ENCODE results near the gene CFAP54.

CFAP54 gene

GRCh38 chr12:96770219-96771102, 281.1 kb downstream of the CFAP54 start:
- DNase-seq (ENCODE audit: low read depth) = no peak
- in situ Hi-C loops (cut with HindIII; ENCODE audit: low sequenced_read_pairs) = no loop called here
- TF ChIP-seq, protein P1, sequence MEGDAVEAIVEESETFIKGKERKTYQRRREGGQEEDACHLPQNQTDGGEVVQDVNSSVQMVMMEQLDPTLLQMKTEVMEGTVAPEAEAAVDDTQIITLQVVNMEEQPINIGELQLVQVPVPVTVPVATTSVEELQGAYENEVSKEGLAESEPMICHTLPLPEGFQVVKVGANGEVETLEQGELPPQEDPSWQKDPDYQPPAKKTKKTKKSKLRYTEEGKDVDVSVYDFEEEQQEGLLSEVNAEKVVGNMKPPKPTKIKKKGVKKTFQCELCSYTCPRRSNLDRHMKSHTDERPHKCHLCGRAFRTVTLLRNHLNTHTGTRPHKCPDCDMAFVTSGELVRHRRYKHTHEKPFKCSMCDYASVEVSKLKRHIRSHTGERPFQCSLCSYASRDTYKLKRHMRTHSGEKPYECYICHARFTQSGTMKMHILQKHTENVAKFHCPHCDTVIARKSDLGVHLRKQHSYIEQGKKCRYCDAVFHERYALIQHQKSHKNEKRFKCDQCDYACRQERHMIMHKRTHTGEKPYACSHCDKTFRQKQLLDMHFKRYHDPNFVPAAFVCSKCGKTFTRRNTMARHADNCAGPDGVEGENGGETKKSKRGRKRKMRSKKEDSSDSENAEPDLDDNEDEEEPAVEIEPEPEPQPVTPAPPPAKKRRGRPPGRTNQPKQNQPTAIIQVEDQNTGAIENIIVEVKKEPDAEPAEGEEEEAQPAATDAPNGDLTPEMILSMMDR (IDR thresholded peaks at IDR 0.05; ENCODE audit: low read depth, low read length, missing control alignments) = no peak
- no peak overlapping the region for H3K4me3 ChIP-seq (ENCODE audit: low read depth, low read length)

GRCh38 chr12:96773031-96773430, 283.7 kb downstream of the CFAP54 start:
- in situ Hi-C loops (cut with HindIII; ENCODE audit: low sequenced_read_pairs) = no loop called here
- no peak overlapping the region for H3K4me3 ChIP-seq (ENCODE audit: low read depth, low read length)
- DNase-seq (ENCODE audit: low read depth) = no peak
- TF ChIP-seq, protein P1 (IDR thresholded peaks at IDR 0.05; ENCODE audit: low read depth, low read length, missing control alignments) = no peak

DNA sequence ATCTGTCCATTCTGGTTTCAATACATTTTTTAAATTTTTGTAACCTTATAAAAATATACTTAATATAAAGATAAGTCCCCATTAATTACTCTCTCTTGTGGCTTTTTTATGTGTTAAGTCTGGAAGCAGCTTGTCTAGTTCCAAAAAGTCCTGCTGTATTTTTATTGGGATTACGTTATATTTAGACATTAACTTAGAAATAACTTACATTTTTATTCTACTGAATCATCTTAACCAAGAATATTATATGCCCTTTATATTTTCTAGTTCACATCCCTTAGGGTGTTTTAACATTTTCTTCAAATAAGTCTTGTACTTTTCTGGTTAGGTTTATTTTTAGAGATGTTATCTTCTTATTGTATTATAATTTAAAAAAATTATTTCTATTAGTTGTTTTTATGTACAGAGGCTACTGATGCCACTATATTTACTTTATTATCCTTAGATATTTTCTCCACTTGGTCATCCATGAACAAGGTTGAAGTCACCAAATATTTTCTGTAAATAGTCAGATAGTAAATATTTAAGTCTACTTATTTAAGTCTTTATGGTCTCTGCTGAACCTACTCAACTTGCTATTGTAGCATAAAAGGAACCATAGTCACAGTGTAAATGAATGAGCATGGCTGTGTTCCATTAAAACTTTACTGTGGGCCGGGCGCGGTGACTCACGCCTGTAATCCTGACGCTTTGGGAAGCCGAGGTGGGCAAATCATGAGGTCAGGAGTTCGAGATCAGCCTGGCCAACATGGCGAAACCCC, 285.3 kb downstream of the CFAP54 start:
- TF ChIP-seq, protein P1 (IDR thresholded peaks at IDR 0.05; ENCODE audit: low read depth, low read length, missing control alignments) = no peak
- in situ Hi-C loops (cut with HindIII; ENCODE audit: low sequenced_read_pairs) = no loop called here
- no peak overlapping the region for H3K4me3 ChIP-seq (ENCODE audit: low read depth, low read length)
- DNase-seq (ENCODE audit: low read depth) = no peak

DNA sequence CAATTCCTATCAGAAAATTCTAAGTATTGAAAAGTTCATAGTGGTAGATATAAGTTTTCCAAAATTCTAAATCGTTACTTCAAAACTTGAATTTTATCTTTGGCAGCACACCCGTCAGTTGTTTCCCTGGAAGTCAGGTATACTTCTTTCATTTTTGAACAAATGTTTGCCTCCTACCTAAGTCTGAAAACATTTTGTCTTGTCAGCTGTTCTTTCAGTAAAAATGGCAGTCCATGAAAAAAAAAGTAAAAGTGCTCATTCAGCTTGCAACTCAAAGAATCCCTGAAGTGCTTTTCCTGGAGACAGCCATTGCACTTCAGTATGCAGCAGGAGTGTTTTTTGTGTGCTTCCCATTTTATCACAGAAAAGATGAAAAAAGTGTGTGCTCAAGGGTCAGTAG, 287.5 kb downstream of the CFAP54 start:
- TF ChIP-seq, protein P1 (IDR thresholded peaks at IDR 0.05; ENCODE audit: low read depth, low read length, missing control alignments) = no peak
- in situ Hi-C loops (cut with HindIII; ENCODE audit: low sequenced_read_pairs) = no loop called here
- no peak overlapping the region for H3K4me3 ChIP-seq (ENCODE audit: low read depth, low read length)
- no peak for DNase-seq (ENCODE audit: low read depth)

DNA sequence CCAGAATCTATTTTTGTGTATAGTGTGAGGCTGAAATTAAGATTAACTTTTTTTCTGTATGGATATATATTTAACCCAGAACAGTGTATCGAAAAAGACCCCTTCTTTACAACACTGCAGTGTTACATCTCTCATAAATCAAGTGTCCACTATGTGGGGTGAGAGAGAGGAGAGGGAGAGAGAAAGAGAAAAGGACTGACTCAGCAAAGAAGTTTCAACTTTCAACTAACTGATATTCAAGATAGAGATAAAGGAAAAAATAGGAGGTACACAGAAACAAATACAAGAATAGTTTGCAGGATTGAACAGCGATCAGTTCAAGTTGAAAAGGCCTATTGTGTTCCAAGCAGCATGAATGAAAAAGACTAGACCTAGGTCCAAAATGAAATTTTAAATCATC, 291.0 kb downstream of the CFAP54 start:
- no peak overlapping the region for H3K4me3 ChIP-seq (ENCODE audit: low read depth, low read length)
- in situ Hi-C loops (cut with HindIII; ENCODE audit: low sequenced_read_pairs) = no loop called here
- DNase-seq (ENCODE audit: low read depth) = no peak
- TF ChIP-seq, protein P1 (IDR thresholded peaks at IDR 0.05; ENCODE audit: low read depth, low read length, missing control alignments) = no peak

- DNase-seq (ENCODE audit: low read depth) = no peak
- in situ Hi-C loops (cut with HindIII; ENCODE audit: low sequenced_read_pairs) = no loop called here
- no peak overlapping the region for H3K4me3 ChIP-seq (ENCODE audit: low read depth, low read length)
- TF ChIP-seq, protein P1 (IDR thresholded peaks at IDR 0.05; ENCODE audit: low read depth, low read length, missing control alignments) = no peak
Measured at GRCh38 chr12:96786791-96787190, 297.4 kb downstream of the CFAP54 start.
